GM23338 (cell line): ENCODE data around the gene HNRNPR. TPM values are rescaled to one million over a fixed set of nuclear protein-coding genes. Genes with fewer than 3 reads are reported as not detected.

Experiments used
- ATAC-seq: fragments of 200-7000 bp; cut with Tn5 transposase; 3 replicates; pipeline ENCODE4 v1.9.1; 2020
- DNase-seq: peaks from one replicate; pipeline ENCODE4 v3.0.0-alpha.2; 2015; ENCODE audit warnings: low spot score
- H2AFZ ChIP-seq: fragments of 200-600 bp; sonication (generic); 2 replicates; pipeline ENCODE4 v1.8.0; 2016; ENCODE audit warnings: antibody characterized with exemption, mild to moderate bottlenecking, moderate library complexity
- H3F3A ChIP-seq: fragments of 200-600 bp; sonication (generic); replicated peaks from 2 replicates; pipeline ENCODE4 v1.8.0; 2017; ENCODE audit warnings: antibody characterized with exemption, mixed run types, low read depth
- H3K27ac ChIP-seq: fragments of 200-600 bp; sonication (generic); 2 replicates; pipeline ENCODE4 v1.6.1; 2016; ENCODE audit warnings: low read depth
- H3K27me3 ChIP-seq: fragments of 200-600 bp; sonication (generic); 2 replicates; pipeline ENCODE4 v1.8.0; 2016; ENCODE audit warnings: mild to moderate bottlenecking, mixed run types, moderate library complexity; ENCODE audit not compliant: insufficient read depth
- H3K36me3 ChIP-seq: fragments of 200-600 bp; sonication (generic); 2 replicates; pipeline ENCODE4 v1.8.0; 2016; ENCODE audit warnings: mild to moderate bottlenecking; ENCODE audit not compliant: insufficient read depth
- H3K4me1 ChIP-seq: fragments of 200-600 bp; sonication (generic); 2 replicates; pipeline ENCODE4 v1.8.0; 2016; ENCODE audit warnings: mild to moderate bottlenecking, moderate library complexity; ENCODE audit not compliant: insufficient read depth
- H3K4me2 ChIP-seq: fragments of 200-600 bp; sonication (generic); 2 replicates; pipeline ENCODE4 v1.7.1; 2017; ENCODE audit warnings: mixed run types
- H3K4me3 ChIP-seq: fragments of 200-600 bp; sonication (generic); 2 replicates; pipeline ENCODE4 v1.6.1; 2016; ENCODE audit warnings: mixed run types
- H3K79me2 ChIP-seq: fragments of 200-600 bp; sonication (generic); replicated peaks from 2 replicates; pipeline ENCODE4 v1.8.0; 2017; ENCODE audit warnings: mild to moderate bottlenecking; ENCODE audit not compliant: insufficient read depth
- H3K9me2 ChIP-seq: fragments of 200-600 bp; sonication (generic); 2 replicates; pipeline ENCODE4 v1.8.0; 2017; ENCODE audit not compliant: insufficient read depth
- H4K20me1 ChIP-seq: fragments of 200-600 bp; sonication (generic); replicated peaks from 2 replicates; pipeline ENCODE4 v1.8.0; 2017; ENCODE audit warnings: mild to moderate bottlenecking; ENCODE audit not compliant: insufficient read depth
- H3K27ac Mint-ChIP-seq: 2 replicates; pipeline ENCODE4 v1.8.0; 2020; ENCODE audit warnings: inconsistent platforms, mild to moderate bottlenecking, moderate library complexity, mixed read lengths
- H3K27me3 Mint-ChIP-seq: 3 replicates; pipeline ENCODE4 v1.8.0; 2022; ENCODE audit warnings: low read depth, mild to moderate bottlenecking, moderate library complexity, mixed read lengths, inconsistent platforms; ENCODE audit not compliant: insufficient read depth, poor library complexity
- H3K36me3 Mint-ChIP-seq: 3 replicates; pipeline ENCODE4 v1.8.0; 2021; ENCODE audit warnings: low read depth, mild to moderate bottlenecking, inconsistent platforms, moderate library complexity, mixed read lengths
- H3K4me1 Mint-ChIP-seq: 3 replicates; pipeline ENCODE4 v1.8.0; 2020; ENCODE audit warnings: mild to moderate bottlenecking, inconsistent platforms, mixed read lengths
- H3K4me3 Mint-ChIP-seq: 3 replicates; pipeline ENCODE4 v1.8.0; 2021; ENCODE audit warnings: moderate library complexity, mild to moderate bottlenecking, inconsistent platforms, mixed read lengths
- H3K9me3 Mint-ChIP-seq: 3 replicates; pipeline ENCODE4 v1.8.0; 2020; ENCODE audit warnings: moderate library complexity, mild to moderate bottlenecking, inconsistent platforms, mixed read lengths
- CREB1 ChIP-seq: fragments of 250-450 bp; sonication (Bioruptor Pico); IDR thresholded peaks from 2 replicates; pipeline ENCODE4 v1.5.0; 2020; ENCODE audit warnings: low read depth, mild to moderate bottlenecking, moderate library complexity
- CTCF ChIP-seq, 2 experiments: fragments of 200-600 bp in 1 of 2; sonication (generic) in 1 of 2; conservative IDR thresholded peaks; 2 replicates each; pipeline versions ENCODE4 v1.5.1 to v1.6.1; 2016 to 2017; ENCODE audit warnings: antibody characterized with exemption in 2 of 2, low read depth in 2 of 2, mild to moderate bottlenecking in 2 of 2, moderate library complexity in 1 of 2
- EZH2 ChIP-seq: fragments of 200-600 bp; sonication (generic); IDR thresholded peaks from one replicate; pipeline ENCODE4 v1.8.0; 2017; ENCODE audit warnings: antibody characterized with exemption, mild to moderate bottlenecking, low read depth; ENCODE audit not compliant: unreplicated experiment
- EZH2phosphoT487 ChIP-seq: fragments of 200-600 bp; sonication (generic); IDR thresholded peaks from one replicate; pipeline ENCODE4 v1.8.1; 2018; ENCODE audit warnings: antibody characterized with exemption; ENCODE audit not compliant: unreplicated experiment
- JUNB ChIP-seq: IDR thresholded peaks from one replicate; pipeline ENCODE4 v1.6.1; 2016; ENCODE audit warnings: antibody characterized with exemption; ENCODE audit not compliant: unreplicated experiment
- NANOG ChIP-seq: IDR thresholded peaks from 2 replicates; pipeline ENCODE4 v1.6.1; 2016; ENCODE audit warnings: antibody characterized with exemption, borderline replicate concordance
- POLR2AphosphoS5 ChIP-seq: IDR thresholded peaks from 2 replicates; pipeline ENCODE4 v1.6.1; 2016; ENCODE audit warnings: antibody characterized with exemption, low read depth
- REST ChIP-seq: IDR thresholded peaks from one replicate; pipeline ENCODE4 v1.6.1; 2018; ENCODE audit warnings: antibody characterized with exemption; ENCODE audit not compliant: unreplicated experiment
- STAT1 ChIP-seq: IDR thresholded peaks from one replicate; pipeline ENCODE4 v1.6.1; 2016; ENCODE audit warnings: antibody characterized with exemption; ENCODE audit not compliant: unreplicated experiment
- ZNF114 ChIP-seq: fragments of 250-450 bp; sonication (Bioruptor Pico); IDR thresholded peaks from 2 replicates; pipeline ENCODE4 v1.5.0; 2020; ENCODE audit warnings: mild to moderate bottlenecking, moderate library complexity
- ZNF331 ChIP-seq: fragments of 250-450 bp; sonication (Bioruptor Pico); IDR thresholded peaks from 2 replicates; pipeline ENCODE4 v1.5.0; 2020; ENCODE audit warnings: low read depth, mild to moderate bottlenecking, moderate library complexity
- ZNF462 ChIP-seq: fragments of 250-450 bp; sonication (Bioruptor Pico); IDR thresholded peaks from 2 replicates; pipeline ENCODE4 v1.5.0; 2020; ENCODE audit warnings: mild to moderate bottlenecking, moderate library complexity
- polyA plus RNA-seq: library from polyadenylated mRNA; unstranded; fragments of >200 nt; fragmentation: Nextera tagmentation; extraction: Ambion mirVana; gene quantifications from 2 replicates; pipeline ENCODE4 v1.2.1, GENCODE V29; 2016
- total RNA-seq: library from RNA; depleted of rRNA; stranded (reverse); fragments of >200 nt; shearing (Covaris generic); gene quantifications from 2 replicates; pipeline ENCODE4 v1.2.3, GENCODE V29; 2014

HNRNPR gene
- total and polyA plus RNA-seq, 2 experiments from 2014 or later = 147 to 200 TPM

- TF ChIP-seq STAT1 = no peak
- no peak for TF ChIP-seq EZH2
- no peak for TF ChIP-seq CREB1 (CRISPR knock-in tag)
- no peak for TF ChIP-seq POLR2AphosphoS5
These were observed 39.9 kb downstream of the HNRNPR start (continued) for GRCh38 chr1:23304140-23304620.

- Histone ChIP-seq H4K20me1 (no peaks in the 10 kb centered on the region; the same call in 1 of the 2 replicates), H3K27ac (no peak overlapping the region), H3K4me3 (no peak overlapping the region), H3K4me2 (no peak overlapping the region), H3F3A (no peaks in the 10 kb centered on the region), H3K36me3 (peaks cover 11% of the 10 kb centered on the region; the same call in 1 of the 2 replicates), H3K9me2 (no peaks in the 10 kb centered on the region), H3K4me1 (peaks cover 1% of the 10 kb centered on the region; the same call in 1 of the 2 replicates), H2AFZ (no peak overlapping the region), H3K27me3 (no peaks in the 10 kb centered on the region), H3K79me2 (no peaks in the 10 kb centered on the region)
- peaks cover 7% of the 10 kb centered on the region; the same call in 2 of the 3 replicates for H3K4me1 Mint-ChIP-seq
- H3K4me3 Mint-ChIP-seq = no peak overlapping the region
- no peak overlapping the region for H3K27ac Mint-ChIP-seq
- no peak for DNase-seq
- H3K9me3 Mint-ChIP-seq = no peaks in the 10 kb centered on the region
- peaks cover 39% of the 10 kb centered on the region; the same call in 2 of the 3 replicates for H3K36me3 Mint-ChIP-seq
- H3K27me3 Mint-ChIP-seq = no peaks in the 10 kb centered on the region
- ATAC-seq = no peak
- TF ChIP-seq REST = no peak
- no peak for TF ChIP-seq CTCF (conservative IDR thresholded peaks at IDR 0.05; ENCODE audit: low read depth in 2 of 2)
- TF ChIP-seq ZNF331 (CRISPR knock-in tag) = no peak
- no peak for TF ChIP-seq ZNF462
- no peak for TF ChIP-seq NANOG
- no peak for TF ChIP-seq JUNB
- TF ChIP-seq CREB1 (CRISPR knock-in tag) = no peak
- TF ChIP-seq ZNF114 = no peak
- TF ChIP-seq EZH2phosphoT487 = no peak
- TF ChIP-seq POLR2AphosphoS5 = no peak
- no peak for TF ChIP-seq EZH2
- no peak for TF ChIP-seq STAT1
These were observed 40.6 kb downstream of the HNRNPR start for GRCh38 chr1:23303524-23303923.
